GM18870 (cell line): ENCODE data around the gene POLR2E.

Experiments used
- ATAC-seq: cut with Tn5 transposase; IDR thresholded peaks from one replicate; pipeline ENCODE4 v1.9.1; 2021; ENCODE audit warnings: moderate library complexity; ENCODE audit not compliant: unreplicated experiment

Gene POLR2E

GRCh38 chr19:1082165-1082927 is 12.8 kb downstream of the POLR2E start:
- ATAC-seq, result no peak

GRCh38 chr19:1081301-1082164 is 13.6 kb downstream of the POLR2E start:
- ATAC-seq, result no peak

GRCh38 chr19:1080360-1081161 is 14.6 kb downstream of the POLR2E start:
- ATAC-seq, result no peak

DNA sequence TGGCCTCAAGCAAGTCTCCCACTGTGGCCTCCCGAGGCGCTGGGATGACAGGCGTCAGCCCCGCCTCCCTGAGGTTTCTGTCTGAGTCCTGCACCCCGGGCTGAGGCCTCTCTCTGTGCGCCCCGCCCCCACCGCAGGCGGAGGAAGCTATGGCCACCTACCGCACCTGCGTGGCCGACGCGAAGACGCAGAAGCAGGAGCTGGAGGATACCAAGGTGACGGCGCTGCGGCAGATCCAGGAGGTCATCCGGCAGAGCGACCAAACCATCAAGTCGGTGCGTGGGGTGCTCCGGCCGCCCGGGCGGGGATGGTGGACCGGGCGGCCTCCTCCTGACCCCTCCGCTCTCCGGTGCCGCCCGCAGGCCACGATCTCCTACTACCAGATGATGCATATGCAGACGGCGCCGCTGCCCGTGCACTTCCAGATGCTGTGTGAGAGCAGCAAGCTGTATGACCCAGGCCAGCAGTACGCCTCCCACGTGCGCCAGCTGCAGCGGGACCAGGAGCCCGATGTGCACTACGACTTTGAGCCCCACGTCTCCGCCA is 15.5 kb downstream of the POLR2E start:
- ATAC-seq, result no peak

DNA sequence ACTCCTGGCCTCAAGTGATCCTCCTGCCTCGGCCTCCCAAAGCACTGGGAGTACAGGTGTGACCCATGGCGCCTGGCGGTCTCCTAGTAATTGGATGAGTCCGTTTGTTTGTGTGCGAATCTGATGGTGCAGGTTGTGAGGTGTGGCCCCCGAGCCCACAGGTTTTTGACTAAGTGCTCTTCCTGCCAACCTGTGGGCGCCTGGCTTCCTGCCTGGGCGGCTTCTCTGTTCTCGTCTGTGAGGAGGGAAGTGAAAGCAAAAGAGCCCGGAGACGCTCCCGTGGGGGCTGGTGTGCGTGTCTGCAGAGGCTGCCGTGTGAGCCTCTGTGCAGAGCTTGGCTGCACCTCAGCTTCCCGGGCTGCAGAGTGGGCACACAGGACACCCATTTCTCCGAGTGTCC is 18.2 kb downstream of the POLR2E start:
- ATAC-seq, result no peak

DNA sequence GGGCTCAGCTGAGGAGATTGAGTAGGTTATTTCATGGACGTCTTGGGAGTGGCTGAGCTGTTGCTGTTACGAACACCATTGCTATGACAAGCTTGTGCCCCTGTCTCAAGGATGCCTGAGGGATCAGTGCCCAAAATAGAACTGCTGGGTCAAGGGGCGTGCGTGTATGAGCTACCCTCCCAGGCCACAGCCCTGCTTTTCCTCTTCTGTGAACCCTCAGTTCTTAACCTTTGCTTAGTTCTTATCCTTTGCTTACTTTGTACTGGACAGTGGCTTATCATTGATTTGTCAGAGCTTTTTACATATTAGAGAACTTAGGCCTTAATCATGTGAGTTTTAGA is 19.2 kb downstream of the POLR2E start:
- ATAC-seq, result no peak

GRCh38 chr19:1074544-1075283 is 20.5 kb downstream of the POLR2E start:
- ATAC-seq, result no peak

GRCh38 chr19:1073956-1074517 is 21.1 kb downstream of the POLR2E start:
- no peak for ATAC-seq

GRCh38 chr19:1073063-1073955 is 21.9 kb downstream of the POLR2E start:
- ATAC-seq, result no peak

DNA sequence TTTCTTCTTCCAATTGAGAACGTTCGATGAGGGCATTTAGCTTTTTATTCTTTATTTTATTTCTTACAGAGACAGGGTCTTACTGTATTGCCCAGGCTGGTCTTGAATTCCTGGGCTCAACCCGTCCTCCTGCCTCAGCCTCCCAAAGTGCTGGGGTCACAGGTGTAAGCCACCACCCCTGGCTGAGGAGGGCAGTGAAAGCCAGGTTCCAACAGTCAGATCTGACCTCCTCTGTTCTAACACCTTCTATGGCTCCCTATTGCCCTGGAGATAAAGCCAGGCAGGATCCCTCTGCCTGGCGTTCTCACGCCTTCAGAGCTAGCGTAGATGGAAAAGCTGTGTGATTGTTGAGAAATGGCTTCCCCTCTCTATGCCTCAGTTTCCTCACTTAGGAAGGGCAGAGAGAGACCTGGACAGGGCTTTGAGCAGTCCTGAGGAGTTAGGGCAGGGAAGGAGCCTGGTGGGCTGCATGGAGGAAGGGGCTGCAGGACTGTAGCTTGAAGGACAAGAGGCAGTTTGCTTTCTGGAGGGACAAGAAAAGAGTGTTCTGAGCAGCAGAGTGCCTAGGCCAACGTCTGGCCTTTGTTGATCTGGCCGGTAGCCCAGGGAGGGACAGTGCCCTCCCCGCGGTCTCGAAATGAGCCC is 22.7 kb downstream of the POLR2E start:
- ATAC-seq, result no peak

DNA sequence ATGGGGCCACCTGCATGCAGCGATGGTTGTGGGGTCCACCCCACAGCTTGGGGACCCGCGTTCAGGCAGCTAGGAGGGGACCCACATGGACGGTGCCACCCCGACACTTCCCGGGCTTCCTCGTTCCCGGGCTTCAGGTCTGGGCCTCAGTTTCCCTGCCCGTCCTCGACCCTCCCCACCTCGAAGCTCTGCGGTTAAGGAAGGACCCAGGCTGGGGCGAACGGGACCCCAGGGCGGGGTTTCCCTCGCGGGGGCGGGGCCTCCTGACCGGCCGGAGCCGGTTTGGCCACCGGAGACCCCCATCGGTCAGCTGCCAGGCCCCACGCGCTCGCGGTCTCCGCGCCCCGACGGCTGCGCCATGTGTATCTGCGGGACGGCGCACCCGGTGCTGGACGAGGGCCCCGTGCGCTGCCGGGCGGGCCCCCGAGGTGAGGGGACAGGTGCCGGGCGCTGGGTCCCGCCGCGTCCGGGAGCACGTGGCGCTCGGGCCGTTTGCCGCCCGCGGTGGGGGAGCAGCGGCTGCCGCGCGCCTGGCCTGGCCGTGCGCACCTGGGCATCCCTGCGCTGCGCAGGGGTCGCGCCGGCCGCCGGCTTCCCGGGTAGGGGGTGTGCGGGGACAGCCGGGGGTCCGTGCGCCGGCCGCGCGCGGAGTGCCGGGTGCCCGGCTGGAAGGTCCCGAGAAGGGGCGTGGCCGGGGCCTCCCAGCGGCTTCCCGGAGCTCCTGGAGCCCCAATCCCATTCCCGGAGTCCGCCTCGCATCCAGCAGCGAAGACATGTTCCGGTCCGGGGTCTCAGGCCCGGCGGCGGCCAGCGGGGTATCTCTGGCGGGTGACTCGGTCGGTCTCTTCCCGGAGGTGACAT is 24.0 kb downstream of the POLR2E start:
- ATAC-seq, result no peak

GRCh38 chr19:1070576-1070930 is 24.6 kb downstream of the POLR2E start:
- no peak for ATAC-seq

DNA sequence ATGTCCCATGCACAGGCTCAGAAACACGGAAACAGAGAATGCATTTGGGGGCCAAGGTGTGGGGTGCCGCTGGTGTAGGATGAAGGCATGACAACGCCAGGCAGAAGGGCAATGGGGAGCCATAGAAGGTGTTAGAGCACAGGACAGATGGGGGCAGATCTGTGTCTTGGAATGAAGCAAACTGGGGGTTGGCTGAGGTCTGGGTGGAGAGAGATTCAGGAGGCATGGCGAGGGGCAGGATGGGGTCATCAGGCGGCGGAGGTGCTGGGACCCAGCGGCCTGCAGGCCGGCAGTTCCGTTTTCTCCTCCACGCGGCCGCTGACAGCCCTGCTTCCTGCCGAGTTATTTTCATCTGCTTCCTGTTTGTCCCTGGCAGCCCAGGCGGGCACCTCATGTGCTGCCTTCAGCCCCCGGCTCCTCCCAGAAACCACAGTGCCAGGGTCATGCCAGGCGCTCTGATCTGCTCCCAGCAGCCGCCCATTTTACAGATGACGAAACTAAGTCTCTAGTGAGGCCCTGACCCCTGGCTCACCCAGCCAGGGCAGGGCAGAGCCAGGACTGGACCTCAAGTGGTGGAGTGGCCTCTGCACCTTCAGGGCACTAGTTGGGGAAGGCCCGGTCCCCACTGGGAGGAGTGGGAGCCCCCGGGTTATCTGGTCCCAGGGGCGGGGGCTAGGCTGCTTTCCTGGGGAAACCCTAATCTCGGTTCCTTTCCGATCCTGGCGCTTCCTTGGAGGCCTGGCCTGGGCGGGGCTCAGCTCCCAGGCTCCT is 26.0 kb downstream of the POLR2E start:
- ATAC-seq, result no peak

GRCh38 chr19:1068009-1069001 is 26.9 kb downstream of the POLR2E start:
- ATAC-seq, result no peak

DNA sequence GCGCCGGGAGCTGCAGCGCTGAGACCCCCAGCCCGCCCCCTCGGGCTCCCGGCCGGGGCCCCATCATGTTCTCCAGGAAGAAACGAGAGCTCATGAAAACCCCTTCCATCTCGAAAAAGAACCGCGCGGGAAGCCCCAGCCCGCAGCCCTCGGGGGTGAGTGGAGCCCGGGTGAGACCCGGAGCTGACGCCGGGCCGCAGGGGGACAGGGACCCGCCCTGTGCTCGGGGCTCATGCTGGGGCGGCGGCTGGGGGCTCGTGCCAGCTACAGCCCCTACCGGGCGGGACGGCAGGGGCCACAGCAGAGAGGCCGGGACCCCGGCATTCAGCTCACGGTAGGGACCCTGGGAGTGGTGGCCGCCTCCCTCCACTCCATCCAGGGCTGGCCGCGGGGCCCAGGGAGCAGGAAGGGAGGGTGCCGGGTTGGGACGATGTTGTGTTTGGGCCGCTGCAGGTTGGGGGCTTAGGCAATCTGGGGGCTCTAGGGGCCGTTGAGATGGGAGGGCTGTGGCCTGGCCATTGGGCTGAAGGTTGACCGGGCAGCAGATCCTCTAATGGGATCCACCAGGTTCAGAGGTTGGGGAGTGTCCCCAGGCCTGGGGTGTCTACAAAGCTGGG is 27.7 kb downstream of the POLR2E start:
- no peak for ATAC-seq
